ENCODE data around the gene MINDY1.

The MINDY1 gene

DNA sequence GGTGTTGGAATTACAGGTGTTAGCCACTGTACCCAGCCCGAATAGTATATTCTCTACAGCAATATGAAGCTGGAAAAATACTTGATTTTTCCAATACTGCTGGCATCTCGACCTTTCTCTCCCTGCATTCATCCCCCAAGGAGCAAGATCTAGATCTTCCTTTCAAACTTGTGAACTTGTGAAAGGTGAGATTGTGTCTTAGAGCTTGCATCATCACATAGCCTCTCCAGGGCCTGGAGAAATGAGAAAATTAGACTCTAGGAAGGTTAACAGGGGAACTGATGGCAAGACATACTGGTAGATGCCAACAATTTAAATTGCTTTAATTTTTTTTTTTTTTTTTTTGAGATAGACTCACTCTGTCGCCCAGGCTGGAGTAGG, 3.6 kb upstream of the MINDY1 start:
- DNase-seq, result no peak

GRCh38 chr1:151009674-151010345, 3.1 kb upstream of the MINDY1 start:
- no peak for DNase-seq

- DNase-seq, result no peak
These were observed 2.5 kb upstream of the MINDY1 start for GRCh38 chr1:151009206-151009587.

- peak; percentile 97 for DNase-seq
These were observed 1.8 kb upstream of the MINDY1 start, which contains the start of gene PRUNE1 for GRCh38 chr1:151008244-151009205. TSS of gene PRUNE1 (plus strand) at chr1:151008449. CDS start at chr1:151008633, 184 bp downstream.

DNA sequence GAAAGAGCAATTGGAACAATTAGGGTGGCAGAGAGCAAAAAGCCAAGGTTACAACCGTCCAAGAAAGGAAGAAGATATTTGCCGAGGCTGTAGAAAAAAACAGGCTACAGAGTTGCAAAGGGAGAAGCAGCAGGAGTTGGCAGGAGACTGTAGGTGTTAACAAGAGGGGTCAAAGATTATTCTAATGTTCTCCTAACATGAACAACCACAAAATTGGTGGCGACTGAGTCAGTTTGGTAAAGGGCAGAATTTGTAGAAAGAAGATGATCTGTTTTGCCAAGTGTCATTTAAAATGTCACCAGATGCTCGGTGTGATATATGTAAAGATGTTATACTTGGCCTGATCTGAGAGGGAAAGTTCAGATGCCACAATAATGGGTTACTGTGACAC, 1.1 kb upstream of the MINDY1 start:
- DNase-seq, result no peak

DNA sequence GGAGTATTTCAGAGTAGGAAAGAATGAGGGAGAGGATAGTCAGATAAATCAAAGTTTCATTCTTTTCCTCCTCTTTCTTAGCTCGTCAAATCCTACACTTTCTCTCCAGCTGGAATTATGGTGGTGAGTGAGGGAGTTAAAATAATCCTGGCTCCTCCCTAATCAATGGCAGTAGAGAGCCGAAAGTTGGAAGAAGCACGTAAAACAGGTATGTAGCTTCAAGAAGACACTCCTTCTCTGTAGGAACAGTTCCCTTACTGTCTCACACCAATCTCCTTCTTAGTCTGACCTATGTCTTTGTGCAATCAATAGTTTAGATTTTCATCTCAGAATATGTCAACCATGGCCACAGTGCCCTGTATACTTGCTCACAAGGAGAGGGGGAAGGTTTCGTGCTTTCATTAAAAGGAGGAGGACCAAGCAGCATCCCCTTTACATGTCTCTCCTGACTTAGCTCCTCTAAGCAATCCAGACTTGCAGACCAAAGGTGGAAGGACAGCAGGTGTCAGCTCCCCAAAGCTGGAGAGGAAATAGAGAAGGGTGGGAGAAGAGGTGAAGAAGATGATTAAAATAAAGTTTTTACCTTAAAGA, 878 bp downstream of the MINDY1 start:
- DNase-seq, result no peak

GRCh38 chr1:151003180-151003579, 3.5 kb downstream of the MINDY1 start:
- no peak for DNase-seq

DNA sequence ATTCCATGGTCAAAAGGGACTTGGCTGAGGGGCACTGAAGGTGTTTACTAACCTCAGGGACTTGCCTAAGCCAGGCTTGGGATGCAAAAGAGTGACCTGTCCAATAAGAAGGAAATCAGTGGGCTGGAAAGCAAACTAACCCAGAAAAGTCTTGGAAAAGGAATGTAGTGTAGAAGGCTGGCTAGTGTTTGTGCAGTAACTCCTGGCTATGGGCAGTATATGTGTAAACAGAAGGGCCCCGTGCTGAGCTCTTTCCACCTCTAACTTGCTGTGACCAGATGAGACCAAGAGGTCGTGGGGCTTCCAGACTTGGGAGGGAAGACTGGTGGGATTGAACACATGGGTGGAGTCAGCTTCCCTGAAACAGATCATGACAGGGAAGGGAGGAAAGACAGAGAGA, 4.1 kb downstream of the MINDY1 start:
- DNase-seq, result no peak

- no peak for DNase-seq
These were observed 4.7 kb downstream of the MINDY1 start for GRCh38 chr1:151002051-151002450.

- no peak for DNase-seq
These were observed 5.1 kb downstream of the MINDY1 start for GRCh38 chr1:151001602-151002001.

DNA sequence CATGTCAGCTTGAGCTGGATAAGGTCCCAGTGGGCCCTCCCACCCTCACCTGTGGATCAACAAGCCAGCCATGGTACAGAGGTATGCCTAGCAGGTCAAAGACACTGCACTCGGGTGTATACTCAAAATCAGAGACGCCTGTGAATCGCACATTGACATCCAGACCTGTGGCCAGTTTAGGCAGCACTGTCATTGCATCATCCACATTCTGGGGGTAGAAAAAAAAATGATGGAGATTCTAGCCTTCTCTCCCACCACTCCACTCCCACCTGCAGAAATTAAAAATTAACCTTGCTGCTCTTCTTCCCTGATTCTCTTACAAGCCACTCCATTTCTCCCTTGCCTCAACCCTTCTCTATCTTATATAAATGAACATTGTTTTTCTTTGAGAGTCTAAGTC, 6.3 kb downstream of the MINDY1 start:
- no peak for DNase-seq

DNA sequence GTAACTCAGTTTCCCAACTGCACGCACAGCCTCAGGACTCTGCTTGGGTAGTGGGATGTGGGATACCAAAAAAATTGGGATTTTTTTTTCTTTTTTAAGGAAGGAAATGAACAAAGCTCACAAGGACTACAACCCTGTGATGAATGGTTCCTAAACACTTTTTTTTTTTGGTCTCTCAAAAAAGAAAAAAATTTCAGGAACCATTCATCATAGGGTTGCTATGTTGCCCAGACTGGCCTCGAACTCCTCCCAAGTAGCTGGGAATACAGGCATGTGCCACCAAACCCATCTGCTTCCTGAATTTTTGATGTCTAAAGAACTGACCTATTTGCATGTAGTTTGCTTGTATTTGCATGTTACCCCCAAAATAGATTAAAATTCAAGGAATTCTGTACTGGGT, 6.8 kb downstream of the MINDY1 start:
- no peak for DNase-seq

DNA sequence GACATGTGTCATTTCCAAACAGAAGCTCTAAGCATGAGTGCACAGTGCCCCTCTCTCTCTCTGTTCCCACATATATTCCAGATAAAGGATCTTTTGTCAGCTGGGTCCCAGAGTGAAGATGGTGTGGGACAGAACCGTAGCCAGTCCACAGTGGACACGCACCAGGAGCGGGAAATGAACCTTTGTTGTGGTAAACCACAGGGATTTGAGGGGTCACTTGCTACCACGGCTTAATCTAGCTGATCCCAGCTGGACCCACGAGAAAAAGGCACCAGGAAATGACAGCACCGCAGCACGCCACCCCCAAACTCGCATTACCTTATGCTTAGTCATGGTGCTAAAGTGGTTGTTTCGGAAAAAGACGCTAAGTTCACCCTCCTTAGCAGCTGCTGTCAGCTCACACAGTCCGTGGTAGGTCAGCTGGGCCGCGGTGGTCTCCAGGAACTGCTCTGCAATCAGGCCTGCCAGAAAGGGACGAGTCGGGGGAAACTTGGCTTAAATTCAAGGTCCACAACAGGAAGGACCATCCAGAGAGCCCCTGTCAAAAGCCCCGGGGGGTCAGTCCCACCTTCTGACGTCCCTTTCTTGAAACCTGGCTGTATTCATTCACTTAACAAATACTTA, 7.5 kb downstream of the MINDY1 start:
- no peak for DNase-seq

DNA sequence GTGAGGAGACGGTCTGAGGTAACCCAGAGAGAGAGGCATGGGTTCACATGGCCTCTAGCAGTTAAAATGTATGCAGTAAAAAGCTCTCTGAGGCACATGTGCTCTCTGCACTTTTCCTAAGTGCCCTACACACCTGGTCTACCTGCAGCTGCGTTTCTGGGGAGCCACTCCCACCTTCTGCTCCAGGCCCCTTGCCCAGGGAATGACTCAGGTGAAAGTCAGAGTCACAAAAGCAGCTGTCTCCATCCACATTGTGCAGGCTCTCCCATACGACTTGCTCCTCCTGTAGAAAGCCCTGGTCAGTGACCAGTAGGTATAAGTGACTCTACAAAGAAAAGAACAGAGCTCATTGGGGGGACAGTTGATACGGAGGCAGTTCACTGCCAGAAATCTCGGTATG, 8.8 kb downstream of the MINDY1 start:
- DNase-seq, result no peak

GRCh38 chr1:150997126-150997872, 9.4 kb downstream of the MINDY1 start:
- no peak for DNase-seq

GRCh38 chr1:150995896-150996295, 10.8 kb downstream of the MINDY1 start:
- DNase-seq, result no peak

GRCh38 chr1:150995460-150995859, 11.2 kb downstream of the MINDY1 start:
- no peak for DNase-seq

DNA sequence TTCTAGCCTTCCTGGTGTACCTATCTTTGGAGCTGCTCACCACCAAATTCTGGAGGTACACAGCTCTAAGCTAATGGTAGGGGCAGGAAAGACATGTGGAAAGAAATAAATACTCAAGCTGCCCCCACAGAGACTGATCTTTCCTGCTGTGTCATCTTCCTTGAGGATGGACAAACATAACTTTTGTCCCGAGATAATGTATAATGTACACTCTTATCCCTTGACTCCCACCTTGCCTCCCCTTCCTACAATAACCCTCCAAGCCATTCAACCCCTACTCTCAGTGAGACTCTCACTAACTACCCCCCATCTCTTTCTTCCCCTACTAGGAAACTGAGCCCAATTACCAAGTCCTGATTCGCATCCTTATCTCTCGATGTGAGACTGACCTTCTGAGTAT, 12.5 kb downstream of the MINDY1 start:
- no peak for DNase-seq

DNA sequence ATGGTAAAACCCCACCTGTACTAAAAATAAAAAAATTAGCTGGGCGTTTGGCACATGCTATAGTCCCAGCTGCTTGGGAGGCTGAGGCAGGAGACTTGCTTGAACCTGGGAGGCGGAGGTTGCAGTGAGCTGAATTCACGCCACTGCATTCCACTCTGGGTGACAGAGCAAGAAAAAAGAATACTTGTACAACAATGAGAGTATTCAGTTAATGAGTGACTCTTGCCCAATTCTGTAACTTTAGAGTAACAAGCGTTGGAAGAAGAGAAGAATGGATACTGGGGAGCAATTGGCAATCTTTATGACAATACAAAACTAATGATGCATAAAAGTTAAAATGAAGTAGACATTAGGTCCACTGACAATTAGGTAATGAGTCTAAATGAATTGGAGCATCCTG, 14.1 kb downstream of the MINDY1 start:
- no peak for DNase-seq

- peak; percentile 37 for DNase-seq
These were observed 18.8 kb downstream of the MINDY1 start for GRCh38 chr1:150987924-150988323.

GRCh38 chr1:150985179-150985825, 21.4 kb downstream of the MINDY1 start:
- DNase-seq, result no peak
